CD4-positive, alpha-beta T cell (primary cell): ENCODE data around the gene RBMX2. TPM values are rescaled to one million over a fixed set of nuclear protein-coding genes. Genes with fewer than 3 reads are reported as not detected.
"Not testable (repeated sequence)": the region's sequence is repeated elsewhere in the genome, so short reads cannot be mapped to it uniquely, and the experiment has no call there.

Source experiments
- ATAC-seq: fragments of 200-7000 bp; cut with Tn5 transposase; one replicate; pipeline ENCODE4 v1.10.0; 2022; ENCODE audit warnings: mild to moderate bottlenecking; ENCODE audit not compliant: poor library complexity
- CTCF ChIA-PET: fragments of 350-600 bp; sonication (Branson Sonifier 250); formaldehyde crosslinking; loops from one replicate; lab custom pipeline; 2021; ENCODE audit warnings: antibody characterized with exemption, inconsistent platforms; lab: Charles Lee
- POLR2A ChIA-PET: fragments of 350-600 bp; sonication (Branson Sonifier 250); formaldehyde crosslinking; loops from one replicate; lab custom pipeline; 2021; ENCODE audit warnings: antibody characterized with exemption, inconsistent platforms; lab: Charles Lee
- DNase-seq, 14 experiments: peaks; one replicate each; pipeline ENCODE4 v3.0.0-alpha.2; 2013 to 2020; ENCODE audit warnings: mixed read lengths in 2 of 14
- H3K27ac ChIP-seq, 2 donors: one replicate each; pipeline versions ENCODE4 v1.5.1 to v1.7.0; 2013; ENCODE audit warnings: low read length in 2 of 2, low read depth in 1 of 2, mild to moderate bottlenecking in 1 of 2
- H3K27me3 ChIP-seq, 2 experiments: 1 replicate in 1 of 2; 2 replicates in 1 of 2; pipeline versions ENCODE4 v1.6.1 to v1.7.0; 2013; ENCODE audit warnings: low read length in 2 of 2, control low read depth in 1 of 2, mild to moderate bottlenecking in 1 of 2, moderate library complexity in 1 of 2; ENCODE audit not compliant: insufficient read depth in 2 of 2, control insufficient read depth in 1 of 2
- H3K36me3 ChIP-seq: one replicate; pipeline ENCODE4 v1.6.1; 2013; ENCODE audit warnings: low read length, control low read depth; ENCODE audit not compliant: insufficient read depth
- H3K4me1 ChIP-seq: one replicate; pipeline ENCODE4 v1.6.1; 2013; ENCODE audit warnings: low read length, control low read depth; ENCODE audit not compliant: insufficient read depth
- H3K4me3 ChIP-seq: one replicate; pipeline ENCODE4 v1.5.1; 2013; ENCODE audit warnings: mild to moderate bottlenecking, low read length, moderate library complexity
- H3K9me3 ChIP-seq, 2 experiments: 1 replicate in 1 of 2; 2 replicates in 1 of 2; pipeline versions ENCODE4 v1.6.1 to v1.7.0; 2013; ENCODE audit warnings: low read length in 2 of 2, mild to moderate bottlenecking in 2 of 2, control low read depth in 1 of 2, moderate library complexity in 1 of 2; ENCODE audit not compliant: control insufficient read depth in 1 of 2, insufficient read depth in 1 of 2
- H3K27ac Mint-ChIP-seq: one replicate; pipeline ENCODE4 v1.8.0; 2020; ENCODE audit warnings: mixed read lengths
- H3K27me3 Mint-ChIP-seq: one replicate; pipeline ENCODE4 v1.8.0; 2021; ENCODE audit warnings: mixed read lengths
- H3K36me3 Mint-ChIP-seq: one replicate; pipeline ENCODE4 v1.8.0; 2021; ENCODE audit warnings: low read depth, mixed read lengths
- H3K4me1 Mint-ChIP-seq: one replicate; pipeline ENCODE4 v1.8.0; 2021; ENCODE audit warnings: low read depth, mixed read lengths
- H3K4me3 Mint-ChIP-seq: one replicate; pipeline ENCODE4 v1.8.0; 2020; ENCODE audit warnings: mild to moderate bottlenecking, mixed read lengths
- H3K9me3 Mint-ChIP-seq: one replicate; pipeline ENCODE4 v1.8.0; 2020; ENCODE audit warnings: mixed read lengths
- CTCF ChIP-seq: fragments of 200-600 bp; IDR thresholded peaks from one replicate; pipeline ENCODE4 v1.8.0; 2022; ENCODE audit warnings: antibody characterized with exemption, mild to moderate bottlenecking
- intact Hi-C, 2 experiments: fragments of 100-400 bp; cut with DNase I in 1 of 2; cut with micrococcal nuclease in 1 of 2; formaldehyde crosslinking; loops; one replicate each; pipeline versions ENCODE4 v1.15.1 to v1.9.0; 2023 to 2025; cut with DNase I, micrococcal nuclease
- polyA plus RNA-seq, 2 donors: library from polyadenylated mRNA; unstranded; fragments of 120-200 nt; gene quantifications; one replicate each; pipeline ENCODE4 v1.2.1, GENCODE V29; 2013
- total RNA-seq, 174 experiments: library from RNA in 2 of 174; stranded (reverse) in 2 of 174; gene quantifications; one replicate each; pipeline ENCODE4 v1.2.3 and lab custom pipeline; 2021 to 2026

Gene RBMX2
- total RNA-seq = 10 to 100 TPM; 20.5 to 21.5 TPM
- 29.4 TPM for polyA plus RNA-seq (2013, experiment 1 of 2)
- polyA plus RNA-seq (2013, experiment 2 of 2) = 25.9 TPM
- total RNA-seq (lab: John Stamatoyannopoulos, UW) = 13.8 to 48.5 (median 35.1) reads per million in 172 experiments

GRCh38 chrX:130401415-130402207 is at the start of gene RBMX2:
TSS of gene RBMX2 (plus strand) at chrX:130401987. CDS start at chrX:130402033, 46 bp downstream.
- H3K27ac Mint-ChIP-seq = peak within 1 kb of the TSS; percentile 88
- peaks cover 28% of the 10 kb centered on the region for H3K4me1 Mint-ChIP-seq
- H3K27ac ChIP-seq = peak within 1 kb of the TSS; percentile 73 to 74
- H3K36me3 ChIP-seq = peaks cover 6% of the 10 kb centered on the region
- no peaks in the 10 kb centered on the region for H3K9me3 ChIP-seq
- peak within 1 kb of the TSS; percentile 84 for H3K4me3 ChIP-seq
- peaks cover 14% of the 10 kb centered on the region for H3K4me1 ChIP-seq
- peak; percentile 38 to 90 (median 62) for DNase-seq
- H3K27me3 Mint-ChIP-seq = peaks cover 8% of the 10 kb centered on the region
- ChIA-PET POLR2A (interaction anchor here (0.9 kb wide), 1 partner anchor 502 kb away, joined by 3 read pairs; no protein-coding TSS in a partner anchor), CTCF (no interaction called here)
- intact Hi-C loops = loop anchor here in 1 of 2 experiments (2.0 to 5.0 kb wide), 2 partner anchors 57 to 501 kb away; partner anchors contain the start of gene ENOX2
- no peak for TF ChIP-seq CTCF
- H3K4me3 Mint-ChIP-seq = peak within 1 kb of the TSS; percentile 93
- H3K27me3 ChIP-seq = no peaks in the 10 kb centered on the region
- H3K36me3 Mint-ChIP-seq = peaks cover 28% of the 10 kb centered on the region
- H3K9me3 Mint-ChIP-seq = no peaks in the 10 kb centered on the region
- ATAC-seq = peak; percentile 89

GRCh38 chrX:130352050-130352449 is 49.7 kb upstream of the RBMX2 start:
- H3K4me3 ChIP-seq, H3K27ac ChIP-seq, H3K27me3 Mint-ChIP-seq, H3K4me1 Mint-ChIP-seq, intact Hi-C loops, DNase-seq, H3K4me3 Mint-ChIP-seq, CTCF ChIA-PET, H3K9me3 Mint-ChIP-seq, H3K27me3 ChIP-seq, H3K9me3 ChIP-seq, H3K27ac Mint-ChIP-seq, POLR2A ChIA-PET, H3K4me1 ChIP-seq, ATAC-seq: not testable (repeated sequence)
- H3K36me3 Mint-ChIP-seq = peaks cover 49% of the 10 kb centered on the region
- H3K36me3 ChIP-seq = peaks cover 15% of the 10 kb centered on the region

- CTCF ChIA-PET = no interaction called here
- H3K36me3 ChIP-seq = no peaks in the 10 kb centered on the region
- H3K36me3 Mint-ChIP-seq = peaks cover 6% of the 10 kb centered on the region
- no peak overlapping the region for H3K4me3 Mint-ChIP-seq
- no peaks in the 10 kb centered on the region for H3K27me3 ChIP-seq
- H3K4me1 ChIP-seq = no peaks in the 10 kb centered on the region
- POLR2A ChIA-PET = no interaction called here
- H3K4me1 Mint-ChIP-seq = no peaks in the 10 kb centered on the region
- DNase-seq = no peak
- no peaks in the 10 kb centered on the region for H3K9me3 Mint-ChIP-seq
- no peak overlapping the region for H3K4me3 ChIP-seq
- no peaks in the 10 kb centered on the region for H3K27me3 Mint-ChIP-seq
- no peak overlapping the region for H3K27ac Mint-ChIP-seq
- no peak for TF ChIP-seq CTCF
- intact Hi-C loops = no loop called here
- H3K9me3 ChIP-seq = no peaks in the 10 kb centered on the region
- no peak overlapping the region for H3K27ac ChIP-seq
- ATAC-seq = no peak
Measured at GRCh38 chrX:130376077-130376476, 25.7 kb upstream of the RBMX2 start.
